ENCODE results near the gene PIR.

DNA sequence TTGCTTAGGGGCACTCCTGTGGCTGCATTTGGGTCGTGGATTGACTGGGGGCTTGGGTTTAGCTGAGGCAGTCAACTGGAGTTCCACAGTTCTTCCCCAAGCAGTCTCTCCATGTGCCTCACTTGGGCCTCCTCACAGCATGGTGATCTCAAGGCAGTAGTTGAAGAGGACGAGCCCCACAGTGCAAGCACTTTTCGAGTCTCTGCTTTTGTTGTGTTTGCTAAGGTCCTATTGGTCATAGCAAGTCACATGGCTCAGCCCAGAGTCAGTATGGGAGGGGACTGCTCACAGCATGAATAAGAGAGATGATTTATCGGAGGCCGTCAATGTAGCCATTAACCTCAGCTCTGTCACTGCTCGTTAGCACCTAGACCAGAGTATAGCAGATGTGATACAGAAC, 37.2 kb upstream of the PIR start:
- no peak for TF ChIP-seq POLR2A (IDR thresholded peaks at IDR 0.05)
- TF ChIP-seq, protein P1, sequence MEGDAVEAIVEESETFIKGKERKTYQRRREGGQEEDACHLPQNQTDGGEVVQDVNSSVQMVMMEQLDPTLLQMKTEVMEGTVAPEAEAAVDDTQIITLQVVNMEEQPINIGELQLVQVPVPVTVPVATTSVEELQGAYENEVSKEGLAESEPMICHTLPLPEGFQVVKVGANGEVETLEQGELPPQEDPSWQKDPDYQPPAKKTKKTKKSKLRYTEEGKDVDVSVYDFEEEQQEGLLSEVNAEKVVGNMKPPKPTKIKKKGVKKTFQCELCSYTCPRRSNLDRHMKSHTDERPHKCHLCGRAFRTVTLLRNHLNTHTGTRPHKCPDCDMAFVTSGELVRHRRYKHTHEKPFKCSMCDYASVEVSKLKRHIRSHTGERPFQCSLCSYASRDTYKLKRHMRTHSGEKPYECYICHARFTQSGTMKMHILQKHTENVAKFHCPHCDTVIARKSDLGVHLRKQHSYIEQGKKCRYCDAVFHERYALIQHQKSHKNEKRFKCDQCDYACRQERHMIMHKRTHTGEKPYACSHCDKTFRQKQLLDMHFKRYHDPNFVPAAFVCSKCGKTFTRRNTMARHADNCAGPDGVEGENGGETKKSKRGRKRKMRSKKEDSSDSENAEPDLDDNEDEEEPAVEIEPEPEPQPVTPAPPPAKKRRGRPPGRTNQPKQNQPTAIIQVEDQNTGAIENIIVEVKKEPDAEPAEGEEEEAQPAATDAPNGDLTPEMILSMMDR (IDR thresholded peaks at IDR 0.05), result no peak
